ENCODE measurements around the gene CCDC110. TPM values are rescaled to one million over a fixed set of nuclear protein-coding genes. Genes with fewer than 3 reads are reported as not detected.

CCDC110 gene
- total RNA-seq, 1 experiment from 2014 or later, result 4.3 TPM

- H3K9me2 ChIP-seq (ENCODE audit: insufficient read depth), result no peaks in the 10 kb centered on the region
- intact Hi-C loops (cut with micrococcal nuclease; ENCODE audit: unreplicated experiment), result loop anchor here (10.0 kb wide), 1 partner anchor 275 kb away; the partner anchor contains the start of genes CFAP97 and SNX25
- H3F3A ChIP-seq (ENCODE audit: insufficient read depth, low read depth), result no peaks in the 10 kb centered on the region
- H3K4me1 ChIP-seq (replicated peaks; ENCODE audit: insufficient read depth), result no peaks in the 10 kb centered on the region
- no peak overlapping the region for H3K4me2 ChIP-seq
- POLR2A ChIA-PET (ENCODE audit: unreplicated experiment), result no interaction called here
- CTCF ChIA-PET, result no interaction called here
- no peaks in the 10 kb centered on the region for H3K27me3 ChIP-seq (ENCODE audit: insufficient read depth, low read depth)
- no TSS peak for BruUV-seq (replicated peaks)
- no peak for DNase-seq
- no peaks in the 10 kb centered on the region for H3K79me2 ChIP-seq (ENCODE audit: low read depth)
- no peak overlapping the region for H2AFZ ChIP-seq
- no peaks in the 10 kb centered on the region for H4K20me1 ChIP-seq (ENCODE audit: insufficient read depth)
- no peak overlapping the region for H3K4me3 ChIP-seq
- TF ChIP-seq CTCF (conservative IDR thresholded peaks at IDR 0.05) (no peak), EZH2 (IDR thresholded peaks at IDR 0.05; ENCODE audit: low read depth) (no peak)
- H3K27ac ChIP-seq, result no peak overlapping the region
- H3K36me3 ChIP-seq (ENCODE audit: low read depth), result no peaks in the 10 kb centered on the region
- H3K9me3 ChIP-seq (ENCODE audit: insufficient read depth, low read depth), result no peaks in the 10 kb centered on the region
Measured at GRCh38 chr4:185479507-185479971, 8.0 kb upstream of the CCDC110 start.

GRCh38 chr4:185473247-185473646 lies 1.7 kb upstream of the CCDC110 start:
- intact Hi-C loops (cut with micrococcal nuclease; ENCODE audit: unreplicated experiment), result loop anchor here (5.0 to 10.0 kb wide), 2 partner anchors 268 to 564 kb away; partner anchors contain the start of genes CFAP97 and SNX25
- ChIA-PET POLR2A (ENCODE audit: unreplicated experiment) (no interaction called here), CTCF (interaction anchor here (0.6 kb wide), 1 partner anchor 59 kb away, joined by 4 read pairs; no protein-coding TSS in a partner anchor)
- Histone ChIP-seq H3K4me1 (replicated peaks; ENCODE audit: insufficient read depth) (0 out of 2 replicates have a peak, but pooled peaks cover 4% of the 10 kb centered on the region), H3K4me3 (no peak overlapping the region), H4K20me1 (ENCODE audit: insufficient read depth) (no peaks in the 10 kb centered on the region), H3F3A (ENCODE audit: insufficient read depth, low read depth) (no peaks in the 10 kb centered on the region), H3K9me3 (ENCODE audit: insufficient read depth, low read depth) (no peaks in the 10 kb centered on the region), H3K9me2 (ENCODE audit: insufficient read depth) (no peaks in the 10 kb centered on the region), H3K79me2 (ENCODE audit: low read depth) (no peaks in the 10 kb centered on the region), H3K4me2 (no peak overlapping the region), H3K27ac (no peak overlapping the region), H2AFZ (no peak overlapping the region), H3K36me3 (ENCODE audit: low read depth) (no peaks in the 10 kb centered on the region), H3K27me3 (ENCODE audit: insufficient read depth, low read depth) (no peaks in the 10 kb centered on the region)
- no peak for DNase-seq
- BruUV-seq (replicated peaks), result no TSS peak
- TF ChIP-seq CTCF (conservative IDR thresholded peaks at IDR 0.05) (no peak), EZH2 (IDR thresholded peaks at IDR 0.05; ENCODE audit: low read depth) (no peak)

GRCh38 chr4:185472103-185472542 lies 590 bp upstream of the CCDC110 start:
- Histone ChIP-seq H3K27ac (no peak overlapping the region), H3K27me3 (ENCODE audit: insufficient read depth, low read depth) (no peaks in the 10 kb centered on the region), H3K9me2 (ENCODE audit: insufficient read depth) (no peaks in the 10 kb centered on the region), H3K36me3 (ENCODE audit: low read depth) (no peaks in the 10 kb centered on the region), H3K4me1 (replicated peaks; ENCODE audit: insufficient read depth) (0 out of 2 replicates have a peak, but pooled peaks cover 4% of the 10 kb centered on the region), H3K4me2 (peak overlapping the region; percentile 80), H3K79me2 (ENCODE audit: low read depth) (no peaks in the 10 kb centered on the region), H2AFZ (peak overlapping the region; percentile 88), H3K4me3 (peak overlapping the region; percentile 68), H4K20me1 (ENCODE audit: insufficient read depth) (no peaks in the 10 kb centered on the region), H3F3A (ENCODE audit: insufficient read depth, low read depth) (no peaks in the 10 kb centered on the region), H3K9me3 (ENCODE audit: insufficient read depth, low read depth) (no peaks in the 10 kb centered on the region)
- no peak for DNase-seq
- TSS peak; percentile 54 for BruUV-seq (replicated peaks)
- intact Hi-C loops (cut with micrococcal nuclease; ENCODE audit: unreplicated experiment), result loop anchor here (5.0 to 10.0 kb wide), 2 partner anchors 267 to 565 kb away; partner anchors contain the start of genes CFAP97 and SNX25
- TF ChIP-seq CTCF (conservative IDR thresholded peaks at IDR 0.05) (no peak), EZH2 (IDR thresholded peaks at IDR 0.05; ENCODE audit: low read depth) (no peak)
- CTCF ChIA-PET, result interaction anchor here (0.7 kb wide), 1 partner anchor 127 kb away, joined by 3 read pairs; no protein-coding TSS in a partner anchor
- POLR2A ChIA-PET (ENCODE audit: unreplicated experiment), result no interaction called here

Data from PC-9 (cell line).